H1 (cell line): ENCODE results near the gene PTPRG. TPM values are rescaled to one million over a fixed set of nuclear protein-coding genes. Genes with fewer than 3 reads are reported as not detected.

Source experiments
- CTCF ChIA-PET: fragments of 300-600 bp; sonication (Branson Sonifier 250); formaldehyde crosslinking; loops from one replicate; lab custom pipeline; 2021; ENCODE audit not compliant: partially characterized antibody; lab: Charles Lee
- POLR2A ChIA-PET: fragments of 300-600 bp; sonication (Branson Sonifier 250); formaldehyde crosslinking; loops from one replicate; lab custom pipeline; 2021; ENCODE audit warnings: inconsistent platforms; ENCODE audit not compliant: partially characterized antibody; lab: Charles Lee
- DNase-seq, 2 experiments: peaks; one replicate each; pipeline versions ENCODE4 v3.0.0 to v3.0.0-alpha.2; 2010 to 2022; ENCODE audit warnings: low spot score in 2 of 2, low read depth in 1 of 2, mixed read lengths in 1 of 2
- FAIRE-seq: peaks from 2 replicates; lab custom pipeline; 2011; peaks lifted over from hg19 to GRCh38; lab: Jason Lieb, UNC
- H2AFZ ChIP-seq: 2 replicates; pipeline ENCODE4 v1.8.1; 2012; ENCODE audit warnings: low read length, inconsistent platforms
- H2AK5ac ChIP-seq: 2 replicates; pipeline ENCODE4 v1.6.1; 2013; ENCODE audit warnings: low read depth, low read length
- H2BK120ac ChIP-seq: replicated peaks from 2 replicates; pipeline ENCODE3; 2013; ENCODE audit warnings: low read depth, low read length, inconsistent platforms
- H2BK12ac ChIP-seq: 2 replicates; pipeline ENCODE4 v1.6.1; 2013; ENCODE audit warnings: low read depth, low read length
- H2BK15ac ChIP-seq: 2 replicates; pipeline ENCODE4 v1.6.1; 2013; ENCODE audit warnings: low read length
- H2BK20ac ChIP-seq: 2 replicates; pipeline ENCODE4 v1.6.1; 2013; ENCODE audit warnings: low read length
- H2BK5ac ChIP-seq: 2 replicates; pipeline ENCODE4 v1.6.1; 2013; ENCODE audit warnings: low read depth, low read length
- H3K14ac ChIP-seq: 2 replicates; pipeline ENCODE4 v1.6.1; 2013; ENCODE audit warnings: inconsistent platforms; ENCODE audit not compliant: insufficient read length
- H3K18ac ChIP-seq: 2 replicates; pipeline ENCODE4 v1.6.1; 2013; ENCODE audit warnings: low read length; ENCODE audit errors: extremely low read depth
- H3K23ac ChIP-seq: 2 replicates; pipeline ENCODE4 v1.6.1; 2013; ENCODE audit warnings: inconsistent platforms; ENCODE audit not compliant: insufficient read length
- H3K23me2 ChIP-seq: 2 replicates; pipeline ENCODE4 v1.6.1; 2013; ENCODE audit warnings: low read depth, low read length
- H3K27ac ChIP-seq: 2 replicates; pipeline ENCODE4 v1.6.1; 2011; ENCODE audit warnings: low read depth, low read length, inconsistent platforms
- H3K27me3 ChIP-seq, 4 experiments: replicated peaks in 1 of 4; 1 replicate in 1 of 4; 2 replicates in 3 of 4; pipeline versions ENCODE4 v1.6.1 to v1.8.1; 2011 to 2013; ENCODE audit warnings: low read length in 3 of 4, mild to moderate bottlenecking in 3 of 4, inconsistent platforms in 2 of 4, mixed read lengths in 2 of 4, moderate library complexity in 1 of 4; ENCODE audit not compliant: control insufficient read depth in 3 of 4, insufficient read depth in 3 of 4; ENCODE audit errors: extremely low read depth in 1 of 4
- H3K36me3 ChIP-seq, 4 experiments: 2 replicates each; pipeline versions ENCODE4 v1.6.1 to v1.8.1; 2011 to 2013; ENCODE audit warnings: mild to moderate bottlenecking in 4 of 4, low read length in 3 of 4, moderate library complexity in 2 of 4, control low read depth in 1 of 4, inconsistent platforms in 1 of 4; ENCODE audit not compliant: insufficient read depth in 4 of 4, control insufficient read depth in 2 of 4
- H3K4ac ChIP-seq: replicated peaks from 2 replicates; pipeline ENCODE3; 2013; ENCODE audit warnings: low read length, low read depth, mixed read lengths, inconsistent platforms; ENCODE audit not compliant: insufficient read length
- H3K4me1 ChIP-seq, 4 experiments: replicated peaks in 1 of 4; 1 replicate in 1 of 4; 2 replicates in 3 of 4; pipeline versions ENCODE4 v1.6.1 to v1.8.1; 2011 to 2013; ENCODE audit warnings: low read length in 3 of 4, inconsistent platforms in 2 of 4, mixed read lengths in 1 of 4; ENCODE audit not compliant: insufficient read depth in 4 of 4, control insufficient read depth in 3 of 4
- H3K4me2 ChIP-seq, 2 experiments: 2 replicates each; pipeline versions ENCODE4 v1.6.1 to v1.8.1; 2011 to 2013; ENCODE audit warnings: low read depth in 2 of 2, low read length in 2 of 2, control low read depth in 1 of 2, inconsistent platforms in 1 of 2, mild to moderate bottlenecking in 1 of 2; ENCODE audit not compliant: insufficient read depth in 1 of 2
- H3K4me3 ChIP-seq, 4 experiments: fragments of 200-600, 300-600 bp in 1 of 4; sonication (generic), shearing (Covaris generic), sonication (Bioruptor Twin) in 1 of 4; 2 replicates each; pipeline versions ENCODE4 v1.5.1 to v1.8.1; 2011 to 2016; ENCODE audit warnings: low read length in 4 of 4, low read depth in 3 of 4, control low read depth in 2 of 4, inconsistent platforms in 2 of 4, mild to moderate bottlenecking in 2 of 4, mixed read lengths in 1 of 4, moderate library complexity in 1 of 4; ENCODE audit not compliant: insufficient read depth in 2 of 4; ENCODE audit errors: extremely low read depth in 1 of 4
- H3K56ac ChIP-seq: replicated peaks from 2 replicates; pipeline ENCODE3; 2013; ENCODE audit warnings: low read depth, mild to moderate bottlenecking, mixed read lengths, low read length, inconsistent platforms; ENCODE audit not compliant: insufficient read length
- H3K79me1 ChIP-seq: 2 replicates; pipeline ENCODE4 v1.6.1; 2013; ENCODE audit warnings: low read depth, low read length, control low read depth
- H3K79me2 ChIP-seq, 2 experiments: 2 replicates each; pipeline versions ENCODE4 v1.6.1 to v1.8.1; 2012 to 2013; ENCODE audit warnings: low read length in 2 of 2, mild to moderate bottlenecking in 2 of 2, inconsistent platforms in 1 of 2; ENCODE audit not compliant: insufficient read depth in 2 of 2, control insufficient read depth in 1 of 2
- H3K9ac ChIP-seq, 4 experiments: replicated peaks in 1 of 4; 1 replicate in 1 of 4; 2 replicates in 3 of 4; pipeline versions ENCODE4 v1.6.1 to v1.8.1; 2011 to 2013; ENCODE audit warnings: low read depth in 3 of 4, low read length in 3 of 4, control low read depth in 2 of 4, mild to moderate bottlenecking in 2 of 4, moderate library complexity in 2 of 4, inconsistent platforms in 1 of 4; ENCODE audit errors: extremely low read depth in 1 of 4
- H3K9me3 ChIP-seq, 2 experiments: 2 replicates each; pipeline versions ENCODE4 v1.6.1 to v1.8.1; 2012 to 2013; ENCODE audit warnings: mild to moderate bottlenecking in 2 of 2, moderate library complexity in 2 of 2, control low read depth in 1 of 2, inconsistent platforms in 1 of 2, low read depth in 1 of 2, low read length in 1 of 2, mixed read lengths in 1 of 2; ENCODE audit not compliant: insufficient read depth in 2 of 2
- H4K20me1 ChIP-seq, 2 experiments: replicated peaks in 1 of 2; 2 replicates each; pipeline versions ENCODE3 to v1.8.1; 2011 to 2013; ENCODE audit warnings: inconsistent platforms in 2 of 2, low read length in 2 of 2, mild to moderate bottlenecking in 1 of 2; ENCODE audit not compliant: insufficient read depth in 2 of 2, control insufficient read depth in 1 of 2
- H4K5ac ChIP-seq: 2 replicates; pipeline ENCODE4 v1.6.1; 2013; ENCODE audit warnings: low read length, low read depth, mixed read lengths, inconsistent platforms; ENCODE audit not compliant: insufficient read length
- H4K8ac ChIP-seq: 2 replicates; pipeline ENCODE4 v1.8.0; 2013; ENCODE audit warnings: mild to moderate bottlenecking, moderate library complexity, low read length, inconsistent platforms; ENCODE audit not compliant: insufficient read depth; ENCODE audit errors: extremely low read depth
- H4K91ac ChIP-seq: replicated peaks from 2 replicates; pipeline ENCODE3; 2013; ENCODE audit warnings: low read length, mixed read lengths, inconsistent platforms; ENCODE audit not compliant: insufficient read length
- BACH1 ChIP-seq: IDR thresholded peaks from 2 replicates; pipeline ENCODE4 v1.6.1; 2012; ENCODE audit warnings: low read length, improper control_type of control experiment
- BRCA1 ChIP-seq: IDR thresholded peaks from 2 replicates; pipeline ENCODE4 v1.6.1; 2012; ENCODE audit warnings: low read depth, low read length, improper control_type of control experiment
- CBX5 ChIP-seq: fragments of 300-800, 300-1000 bp; sonication (generic); IDR thresholded peaks from 2 replicates; pipeline ENCODE4 v1.7.1; 2016; ENCODE audit warnings: antibody characterized with exemption, low read length, low read depth
- GTF2F1 ChIP-seq: IDR thresholded peaks from 2 replicates; pipeline ENCODE4 v1.6.1; 2012; ENCODE audit warnings: low read depth, low read length, improper control_type of control experiment, borderline replicate concordance
- HDAC2 ChIP-seq, 2 experiments: fragments of 300-600 bp in 1 of 2; sonication (generic) in 1 of 2; IDR thresholded peaks; 2 replicates each; pipeline ENCODE4 v1.6.1; 2011 to 2012; ENCODE audit warnings: low read depth in 2 of 2, low read length in 2 of 2, mild to moderate bottlenecking in 2 of 2, moderate library complexity in 2 of 2, borderline replicate concordance in 1 of 2, inconsistent platforms in 1 of 2
- MAFK ChIP-seq: IDR thresholded peaks from 2 replicates; pipeline ENCODE4 v1.6.1; 2012; ENCODE audit warnings: low read depth, mild to moderate bottlenecking, improper control_type of control experiment, low read length
- MAX ChIP-seq: IDR thresholded peaks from 2 replicates; pipeline ENCODE4 v1.6.1; 2012; ENCODE audit warnings: inconsistent platforms
- NRF1 ChIP-seq: IDR thresholded peaks from 2 replicates; pipeline ENCODE4 v1.6.1; 2011; ENCODE audit warnings: mild to moderate bottlenecking, low read depth, low read length, improper control_type of control experiment
- POLR2AphosphoS5 ChIP-seq: IDR thresholded peaks from 2 replicates; pipeline ENCODE4 v1.6.1; 2011; ENCODE audit warnings: low read depth, low read length
- POU5F1 ChIP-seq: IDR thresholded peaks from 2 replicates; pipeline ENCODE4 v1.6.1; 2011; ENCODE audit warnings: low read depth, mild to moderate bottlenecking, low read length, moderate library complexity
- RFX5 ChIP-seq: IDR thresholded peaks from 2 replicates; pipeline ENCODE4 v1.6.1; 2011; ENCODE audit warnings: low read depth, low read length, improper control_type of control experiment, borderline replicate concordance
- WGBS, 2 experiments: shearing (Covaris generic) in 1 of 2; methylation state at CpG; one replicate each; pipeline versions ENCODE4 v1.1.6 to v1.1.7; 2013 to 2015; ENCODE audit warnings: low lambda C conversion rate in 2 of 2, mixed read lengths in 2 of 2, inconsistent platforms in 1 of 2, low coverage in 1 of 2, missing lambda C conversion rate in 1 of 2; ENCODE audit not compliant: insufficient replicate concordance in 2 of 2, insufficient coverage in 1 of 2, insufficient read length in 1 of 2; ENCODE audit errors: extremely low coverage in 1 of 2, missing lambda C conversion rate in 1 of 2; 5-methylcytosine and 5-hydroxymethylcytosine counted together
- polyA plus RNA-seq, 7 experiments: library from polyadenylated mRNA; depleted of rRNA in 3 of 7; stranded (reverse) in 5 of 7; unstranded in 2 of 7; fragments of >200 nt in 5 of 7; fragments of 200-250 nt in 2 of 7; gene quantifications; 1 replicate in 5 of 7; 2 replicates in 1 of 7; 4 replicates in 1 of 7; pipeline versions ENCODE4 v1.2.1 to v1.2.3, GENCODE V29; 2011 to 2013; ENCODE audit warnings: missing spikeins in 2 of 7, mixed read lengths in 2 of 7
- total RNA-seq: library from RNA; stranded (reverse); fragmentation: NEBNext Ultra II Directional; extraction: Animal tissue kit (Norgen Biotek cat#: 25700); gene quantifications from 2 replicates; pipeline ENCODE4 v1.2.1, GENCODE V29; 2021

Gene PTPRG
- total and polyA plus RNA-seq, 2 of the 8 experiments (the other 6 are each of a cell fraction or from before 2014, with no cell fraction given): 23.3 to 96.2 TPM

- WGBS, 2 experiments: 89 to 100% methylated on average over 2 to 8 of the region's 8 CpGs
- no peak overlapping the region for H2BK5ac ChIP-seq
- H3K79me2 ChIP-seq: peaks cover 0 to 73% of the 10 kb centered on the region in 2 experiments; a peak in 2 of 4 replicates
- no peak overlapping the region for H4K91ac ChIP-seq
- no peak overlapping the region for H3K27ac ChIP-seq
- no peak overlapping the region for H4K8ac ChIP-seq
- H2BK12ac ChIP-seq: no peak overlapping the region
- peaks cover 0 to 6% (median 2%) of the 10 kb centered on the region in 4 experiments; a peak in 3 of 7 replicates for H3K4me1 ChIP-seq
- no peaks in the 10 kb centered on the region for H3K27me3 ChIP-seq
- H2BK15ac ChIP-seq: no peak overlapping the region
- H2BK20ac ChIP-seq: no peak overlapping the region
- H3K4me2 ChIP-seq: no peak overlapping the region
- peaks cover 0 to 1% of the 10 kb centered on the region in 2 experiments for H4K20me1 ChIP-seq
- ChIA-PET POLR2A (no interaction called here), CTCF (no interaction called here)
- no peak overlapping the region for H3K4me3 ChIP-seq
- H3K56ac ChIP-seq: no peak overlapping the region
- no peaks in the 10 kb centered on the region; the same call in 1 of the 2 replicates for H3K79me1 ChIP-seq
- no peak overlapping the region for H4K5ac ChIP-seq
- H3K9me3 ChIP-seq: no peaks in the 10 kb centered on the region
- H3K36me3 ChIP-seq: no peaks in the 10 kb centered on the region
- no peak overlapping the region for H3K14ac ChIP-seq
- no peak overlapping the region for H3K4ac ChIP-seq
- no peak overlapping the region for H3K23ac ChIP-seq
- H2AFZ ChIP-seq: no peak overlapping the region
- H3K23me2 ChIP-seq: no peaks in the 10 kb centered on the region
- no peak overlapping the region for H3K18ac ChIP-seq
- no peak for TF ChIP-seq MAFK
- TF ChIP-seq POU5F1: no peak
- TF ChIP-seq POLR2AphosphoS5: no peak
- TF ChIP-seq MAX: no peak
- no peak for TF ChIP-seq HDAC2 (IDR thresholded peaks at IDR 0.05; ENCODE audit: borderline replicate concordance in 1 of 2, low read depth in 2 of 2, low read length in 2 of 2)
- no peak for TF ChIP-seq BACH1
- no peak for TF ChIP-seq CBX5
- TF ChIP-seq GTF2F1: no peak
- no peak for TF ChIP-seq NRF1
- TF ChIP-seq RFX5: no peak
- no peak for TF ChIP-seq BRCA1
- FAIRE-seq: no peak
- no peak overlapping the region for H3K9ac ChIP-seq
- H2BK120ac ChIP-seq: no peak overlapping the region
- no peak for DNase-seq
- H2AK5ac ChIP-seq: no peak overlapping the region
These were observed 417.4 kb downstream of the PTPRG start for GRCh38 chr3:61978460-61979419.
